K562 (cell line): ENCODE measurements around the gene ZNF213. TPM values are rescaled to one million over a fixed set of nuclear protein-coding genes. Genes with fewer than 3 reads are reported as not detected.

Source experiments
- MTA3 ChIP-seq: fragments of 450-650 bp; formaldehyde crosslinking; IDR thresholded peaks from 2 replicates; pipeline ENCODE4 v1.6.1; 2017; ENCODE audit warnings: mild to moderate bottlenecking, borderline replicate concordance
- OTX1 ChIP-seq: fragments of 450-650 bp; formaldehyde crosslinking; IDR thresholded peaks from 2 replicates; pipeline ENCODE4 v1.4.0; 2022; ENCODE audit warnings: mild to moderate bottlenecking
- PBX2 ChIP-seq, 2 experiments: IDR thresholded peaks in 1 of 2; conservative IDR thresholded peaks in 1 of 2; 2 replicates each; pipeline ENCODE4 v1.6.1; 2016; ENCODE audit warnings: low read depth in 2 of 2, mild to moderate bottlenecking in 1 of 2, missing compliant biosample characterization in 1 of 2, missing genetic modification characterization in 1 of 2, moderate library complexity in 1 of 2
- SNRNP70 ChIP-seq: fragments of 200-400 bp; formaldehyde crosslinking; optimal IDR thresholded peaks from 2 replicates; pipeline ENCODE3; 2017; ENCODE audit warnings: low read depth, low read length
- XRCC3 ChIP-seq: fragments of 450-650 bp; IDR thresholded peaks from 2 replicates; pipeline ENCODE4 v1.6.1; 2017; ENCODE audit warnings: mild to moderate bottlenecking, moderate library complexity
- ZKSCAN8 ChIP-seq: fragments of 200-800 bp; sonication (Bioruptor generic); IDR thresholded peaks from 2 replicates; pipeline ENCODE4 v1.6.1; 2016; ENCODE audit warnings: missing genetic modification characterization, missing compliant biosample characterization
- ZSCAN32 ChIP-seq: fragments of 450-650 bp; formaldehyde crosslinking; IDR thresholded peaks from 2 replicates; pipeline ENCODE4 v1.4.0; 2020; ENCODE audit warnings: mild to moderate bottlenecking, moderate library complexity
- polyA plus RNA-seq, 8 experiments: library from polyadenylated mRNA; depleted of rRNA in 4 of 8; stranded (reverse) in 5 of 8; unstranded in 3 of 8; fragments of >200 nt; fragmentation: Nextera tagmentation in 2 of 8; fragmentation: Illumina TruSeq in 1 of 8; extraction: Ambion mirVana in 2 of 8; extraction: Trizol in 1 of 8; gene quantifications; 2 replicates each; pipeline versions ENCODE4 v1.2.1 to v1.2.3, GENCODE V29; 2011 to 2014; ENCODE audit warnings: inconsistent platforms in 1 of 8, missing spikeins in 1 of 8
- total RNA-seq, 7 experiments: library from RNA; depleted of rRNA in 6 of 7; stranded (reverse); fragments of >200 nt in 6 of 7; fragmentation: Illumina TruSeq in 2 of 7; extraction: Trizol in 2 of 7; gene quantifications; 2 replicates each; pipeline versions ENCODE4 v1.2.1 to v1.2.3, GENCODE V29; 2011 to 2021; ENCODE audit warnings: low replicate concordance in 1 of 7
- TF ChIP-seq, protein P1 (sequence below): sonication (generic); formaldehyde crosslinking; IDR thresholded peaks from 2 replicates; pipeline ENCODE4 v1.8.1; 2023; ENCODE audit warnings: mild to moderate bottlenecking, missing genetic modification reagents
- TF ChIP-seq, protein P2 (sequence below), 2 experiments: IDR thresholded peaks; 2 replicates each; pipeline ENCODE4 v1.6.1; 2012; ENCODE audit warnings: improper control_type of control experiment in 2 of 2, low read depth in 2 of 2, low read length in 2 of 2, borderline replicate concordance in 1 of 2
- TF ChIP-seq, protein P3 (sequence below), 2 experiments: fragments of 150-350 bp in 1 of 2; IDR thresholded peaks; 2 replicates each; pipeline ENCODE4 v1.6.1; 2012 to 2016; ENCODE audit warnings: low read depth in 2 of 2, low read length in 2 of 2, mild to moderate bottlenecking in 1 of 2, moderate library complexity in 1 of 2
- TF ChIP-seq, protein P4 (sequence below): fragments of 450-650 bp; IDR thresholded peaks from 2 replicates; pipeline ENCODE4 v1.7.1; 2018; ENCODE audit warnings: mild to moderate bottlenecking, low read depth; ENCODE audit not compliant: partially characterized antibody

ZNF213 gene
- total and polyA plus RNA-seq, 9 of the 15 experiments (the other 6 are each of a cell fraction or from before 2014, with no cell fraction given): 0.49 to 10.0 (median 1.8) TPM

DNA sequence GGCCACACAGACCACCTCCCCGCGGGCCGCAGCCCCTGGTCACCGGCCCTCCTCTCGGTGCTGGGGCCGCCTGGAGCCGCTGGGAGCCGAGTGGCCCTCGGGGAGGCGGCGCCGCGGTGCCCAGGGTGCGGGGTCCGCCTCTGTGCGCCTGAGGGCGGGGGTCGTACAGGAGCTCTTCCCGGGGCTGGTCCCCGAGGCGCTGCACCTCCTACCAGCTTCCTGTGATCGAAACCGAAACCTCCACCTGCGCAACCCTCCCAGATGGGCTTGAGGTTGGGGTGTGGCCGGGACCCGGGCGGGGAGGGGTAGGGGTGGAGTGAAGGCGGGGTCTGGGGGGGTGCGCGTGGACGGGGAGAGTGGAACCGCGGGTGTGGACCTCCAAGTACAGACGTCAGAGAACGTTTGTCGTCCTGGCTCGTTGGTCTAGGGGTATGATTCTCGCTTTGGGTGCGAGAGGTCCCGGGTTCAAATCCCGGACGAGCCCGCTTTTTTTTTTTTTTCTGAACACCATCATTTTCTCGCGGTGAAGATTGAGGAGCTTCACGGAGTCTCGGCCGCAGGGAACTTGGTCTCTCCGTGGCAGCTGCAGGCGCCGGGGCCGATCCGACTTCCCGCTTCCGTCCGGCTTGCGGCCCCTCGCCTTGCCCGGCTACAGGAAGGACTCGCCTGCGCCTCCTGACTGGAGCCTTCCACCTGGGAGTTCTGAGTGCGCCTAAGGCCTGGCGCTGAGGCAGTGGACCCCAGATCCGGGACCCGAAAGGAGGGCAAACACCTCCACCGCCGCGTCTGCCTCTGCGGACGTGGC lies 23.9 kb downstream of the ZNF213 start (continued):
- TF ChIP-seq XRCC3 (no peak), PBX2 (CRISPR knock-in tag; IDR thresholded peaks at IDR 0.05; ENCODE audit: low read depth) (no peak), PBX2 (tag; conservative IDR thresholded peaks at IDR 0.05; ENCODE audit: low read depth) (no peak), ZKSCAN8 (no peak), OTX1 (CRISPR knock-in tag) (no peak), SNRNP70 (no peak), ZSCAN32 (CRISPR knock-in tag) (no peak), MTA3 (peak; percentile 68; the same call in 1 of the 2 replicates)
- TF ChIP-seq, protein P1, sequence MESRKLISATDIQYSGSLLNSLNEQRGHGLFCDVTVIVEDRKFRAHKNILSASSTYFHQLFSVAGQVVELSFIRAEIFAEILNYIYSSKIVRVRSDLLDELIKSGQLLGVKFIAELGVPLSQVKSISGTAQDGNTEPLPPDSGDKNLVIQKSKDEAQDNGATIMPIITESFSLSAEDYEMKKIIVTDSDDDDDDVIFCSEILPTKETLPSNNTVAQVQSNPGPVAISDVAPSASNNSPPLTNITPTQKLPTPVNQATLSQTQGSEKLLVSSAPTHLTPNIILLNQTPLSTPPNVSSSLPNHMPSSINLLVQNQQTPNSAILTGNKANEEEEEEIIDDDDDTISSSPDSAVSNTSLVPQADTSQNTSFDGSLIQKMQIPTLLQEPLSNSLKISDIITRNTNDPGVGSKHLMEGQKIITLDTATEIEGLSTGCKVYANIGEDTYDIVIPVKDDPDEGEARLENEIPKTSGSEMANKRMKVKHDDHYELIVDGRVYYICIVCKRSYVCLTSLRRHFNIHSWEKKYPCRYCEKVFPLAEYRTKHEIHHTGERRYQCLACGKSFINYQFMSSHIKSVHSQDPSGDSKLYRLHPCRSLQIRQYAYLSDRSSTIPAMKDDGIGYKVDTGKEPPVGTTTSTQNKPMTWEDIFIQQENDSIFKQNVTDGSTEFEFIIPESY: no peak
- TF ChIP-seq, protein P2, sequence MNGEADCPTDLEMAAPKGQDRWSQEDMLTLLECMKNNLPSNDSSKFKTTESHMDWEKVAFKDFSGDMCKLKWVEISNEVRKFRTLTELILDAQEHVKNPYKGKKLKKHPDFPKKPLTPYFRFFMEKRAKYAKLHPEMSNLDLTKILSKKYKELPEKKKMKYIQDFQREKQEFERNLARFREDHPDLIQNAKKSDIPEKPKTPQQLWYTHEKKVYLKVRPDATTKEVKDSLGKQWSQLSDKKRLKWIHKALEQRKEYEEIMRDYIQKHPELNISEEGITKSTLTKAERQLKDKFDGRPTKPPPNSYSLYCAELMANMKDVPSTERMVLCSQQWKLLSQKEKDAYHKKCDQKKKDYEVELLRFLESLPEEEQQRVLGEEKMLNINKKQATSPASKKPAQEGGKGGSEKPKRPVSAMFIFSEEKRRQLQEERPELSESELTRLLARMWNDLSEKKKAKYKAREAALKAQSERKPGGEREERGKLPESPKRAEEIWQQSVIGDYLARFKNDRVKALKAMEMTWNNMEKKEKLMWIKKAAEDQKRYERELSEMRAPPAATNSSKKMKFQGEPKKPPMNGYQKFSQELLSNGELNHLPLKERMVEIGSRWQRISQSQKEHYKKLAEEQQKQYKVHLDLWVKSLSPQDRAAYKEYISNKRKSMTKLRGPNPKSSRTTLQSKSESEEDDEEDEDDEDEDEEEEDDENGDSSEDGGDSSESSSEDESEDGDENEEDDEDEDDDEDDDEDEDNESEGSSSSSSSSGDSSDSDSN (IDR thresholded peaks at IDR 0.05; ENCODE audit: borderline replicate concordance in 1 of 2, low read depth in 2 of 2, low read length in 2 of 2): peak; percentile 95 to 97; a peak in 3 of 4 replicates
- TF ChIP-seq, protein P3, sequence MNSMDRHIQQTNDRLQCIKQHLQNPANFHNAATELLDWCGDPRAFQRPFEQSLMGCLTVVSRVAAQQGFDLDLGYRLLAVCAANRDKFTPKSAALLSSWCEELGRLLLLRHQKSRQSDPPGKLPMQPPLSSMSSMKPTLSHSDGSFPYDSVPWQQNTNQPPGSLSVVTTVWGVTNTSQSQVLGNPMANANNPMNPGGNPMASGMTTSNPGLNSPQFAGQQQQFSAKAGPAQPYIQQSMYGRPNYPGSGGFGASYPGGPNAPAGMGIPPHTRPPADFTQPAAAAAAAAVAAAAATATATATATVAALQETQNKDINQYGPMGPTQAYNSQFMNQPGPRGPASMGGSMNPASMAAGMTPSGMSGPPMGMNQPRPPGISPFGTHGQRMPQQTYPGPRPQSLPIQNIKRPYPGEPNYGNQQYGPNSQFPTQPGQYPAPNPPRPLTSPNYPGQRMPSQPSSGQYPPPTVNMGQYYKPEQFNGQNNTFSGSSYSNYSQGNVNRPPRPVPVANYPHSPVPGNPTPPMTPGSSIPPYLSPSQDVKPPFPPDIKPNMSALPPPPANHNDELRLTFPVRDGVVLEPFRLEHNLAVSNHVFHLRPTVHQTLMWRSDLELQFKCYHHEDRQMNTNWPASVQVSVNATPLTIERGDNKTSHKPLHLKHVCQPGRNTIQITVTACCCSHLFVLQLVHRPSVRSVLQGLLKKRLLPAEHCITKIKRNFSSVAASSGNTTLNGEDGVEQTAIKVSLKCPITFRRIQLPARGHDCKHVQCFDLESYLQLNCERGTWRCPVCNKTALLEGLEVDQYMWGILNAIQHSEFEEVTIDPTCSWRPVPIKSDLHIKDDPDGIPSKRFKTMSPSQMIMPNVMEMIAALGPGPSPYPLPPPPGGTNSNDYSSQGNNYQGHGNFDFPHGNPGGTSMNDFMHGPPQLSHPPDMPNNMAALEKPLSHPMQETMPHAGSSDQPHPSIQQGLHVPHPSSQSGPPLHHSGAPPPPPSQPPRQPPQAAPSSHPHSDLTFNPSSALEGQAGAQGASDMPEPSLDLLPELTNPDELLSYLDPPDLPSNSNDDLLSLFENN (IDR thresholded peaks at IDR 0.05; ENCODE audit: low read depth in 2 of 2, low read length in 2 of 2): no peak
- TF ChIP-seq, protein P4, sequence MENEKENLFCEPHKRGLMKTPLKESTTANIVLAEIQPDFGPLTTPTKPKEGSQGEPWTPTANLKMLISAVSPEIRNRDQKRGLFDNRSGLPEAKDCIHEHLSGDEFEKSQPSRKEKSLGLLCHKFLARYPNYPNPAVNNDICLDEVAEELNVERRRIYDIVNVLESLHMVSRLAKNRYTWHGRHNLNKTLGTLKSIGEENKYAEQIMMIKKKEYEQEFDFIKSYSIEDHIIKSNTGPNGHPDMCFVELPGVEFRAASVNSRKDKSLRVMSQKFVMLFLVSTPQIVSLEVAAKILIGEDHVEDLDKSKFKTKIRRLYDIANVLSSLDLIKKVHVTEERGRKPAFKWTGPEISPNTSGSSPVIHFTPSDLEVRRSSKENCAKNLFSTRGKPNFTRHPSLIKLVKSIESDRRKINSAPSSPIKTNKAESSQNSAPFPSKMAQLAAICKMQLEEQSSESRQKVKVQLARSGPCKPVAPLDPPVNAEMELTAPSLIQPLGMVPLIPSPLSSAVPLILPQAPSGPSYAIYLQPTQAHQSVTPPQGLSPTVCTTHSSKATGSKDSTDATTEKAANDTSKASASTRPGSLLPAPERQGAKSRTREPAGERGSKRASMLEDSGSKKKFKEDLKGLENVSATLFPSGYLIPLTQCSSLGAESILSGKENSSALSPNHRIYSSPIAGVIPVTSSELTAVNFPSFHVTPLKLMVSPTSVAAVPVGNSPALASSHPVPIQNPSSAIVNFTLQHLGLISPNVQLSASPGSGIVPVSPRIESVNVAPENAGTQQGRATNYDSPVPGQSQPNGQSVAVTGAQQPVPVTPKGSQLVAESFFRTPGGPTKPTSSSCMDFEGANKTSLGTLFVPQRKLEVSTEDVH: peak; percentile 59
